Stimulated activated naive B cell treated with anti-CD40 and anti-IgM and Interleukin-4, amounts not matched to agents 10 μg/mL and 1 μg/mL and 100 μg/mL, for 72 hours (primary cell): ENCODE results near the gene TAF9.

Experiments
- ATAC-seq, 2 donors: fragments of 150-1000 bp; cut with Tn5 transposase; replicated peaks; 2 replicates each; pipeline ENCODE4 v1.10.0; 2021; ENCODE audit warnings: moderate library complexity in 1 of 2
- DNase-seq: peaks from one replicate; pipeline ENCODE4 v3.0.0; 2021
- H3K27ac Mint-ChIP-seq: one replicate; pipeline ENCODE4 v1.8.0; 2022; ENCODE audit warnings: mild to moderate bottlenecking, mixed read lengths
- H3K27me3 Mint-ChIP-seq, 2 donors: one replicate each; pipeline ENCODE4 v1.8.0; 2022; ENCODE audit warnings: mixed read lengths in 2 of 2
- H3K36me3 Mint-ChIP-seq, 2 donors: one replicate each; pipeline ENCODE4 v1.8.0; 2022; ENCODE audit warnings: mixed read lengths in 2 of 2, mild to moderate bottlenecking in 1 of 2
- H3K4me1 Mint-ChIP-seq, 2 donors: one replicate each; pipeline ENCODE4 v1.8.0; 2022; ENCODE audit warnings: mixed read lengths in 2 of 2, mild to moderate bottlenecking in 1 of 2
- H3K4me3 Mint-ChIP-seq, 2 donors: one replicate each; pipeline ENCODE4 v1.8.0; 2022; ENCODE audit warnings: mild to moderate bottlenecking in 2 of 2, mixed read lengths in 2 of 2, moderate library complexity in 1 of 2
- H3K9me3 Mint-ChIP-seq, 2 donors: one replicate each; pipeline ENCODE4 v1.8.0; 2022; ENCODE audit warnings: mixed read lengths in 2 of 2, mild to moderate bottlenecking in 1 of 2

TAF9 gene

GRCh38 chr5:69326365-69326764 lies 43.0 kb downstream of the TAF9 start:
- Mint-ChIP-seq H3K9me3 (no peaks in the 10 kb centered on the region), H3K36me3 (peaks cover 3 to 9% of the 10 kb centered on the region in 2 donors), H3K27me3 (no peaks in the 10 kb centered on the region), H3K4me3 (no peak overlapping the region), H3K27ac (no peak overlapping the region), H3K4me1 (no peaks in the 10 kb centered on the region)
- ATAC-seq (no peak), DNase-seq (no peak)

DNA sequence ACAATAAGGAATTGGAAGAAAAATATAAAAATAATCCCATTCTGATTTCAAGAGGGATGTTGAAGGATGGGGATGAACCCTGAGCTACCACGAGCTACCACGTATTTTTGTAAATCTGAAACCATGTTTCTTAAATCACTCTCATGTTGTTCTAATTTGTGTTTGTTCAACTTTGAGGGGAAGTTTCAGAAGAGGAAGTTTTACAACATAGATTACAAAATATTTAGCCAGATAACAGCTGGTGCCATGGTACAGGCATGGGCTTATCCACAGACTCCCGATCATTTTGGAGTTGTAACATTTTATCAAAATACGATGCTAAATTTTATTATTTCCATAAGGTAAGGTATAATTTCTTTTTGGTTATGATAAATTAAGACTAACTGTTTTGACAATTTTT lies 51.9 kb downstream of the TAF9 start:
- no peak for ATAC-seq
- no peak for DNase-seq
- no peak overlapping the region for H3K27ac Mint-ChIP-seq
- H3K4me1 Mint-ChIP-seq: no peaks in the 10 kb centered on the region
- peaks cover 11 to 37% of the 10 kb centered on the region in 2 donors for H3K36me3 Mint-ChIP-seq
- H3K9me3 Mint-ChIP-seq: no peaks in the 10 kb centered on the region
- H3K27me3 Mint-ChIP-seq: no peaks in the 10 kb centered on the region
- H3K4me3 Mint-ChIP-seq: no peak overlapping the region

DNA sequence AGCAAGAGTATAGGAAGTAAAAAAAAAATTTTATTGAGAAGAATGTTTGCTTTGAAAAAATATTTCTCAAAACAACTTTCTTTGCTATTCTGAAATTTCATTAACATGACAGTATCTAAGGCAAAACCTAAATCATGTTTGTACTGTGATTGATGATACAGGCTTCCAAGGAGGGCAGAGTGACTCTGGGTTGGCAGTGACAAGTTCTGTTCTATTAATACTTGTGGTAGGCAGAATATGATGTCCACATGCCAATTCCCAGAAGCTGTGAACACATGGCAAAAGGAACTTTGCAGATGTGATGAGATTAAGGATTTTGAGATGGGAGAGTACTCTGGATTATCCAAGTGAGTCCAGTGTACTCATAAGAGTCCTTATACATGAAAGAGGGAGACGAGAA lies 53.3 kb downstream of the TAF9 start:
- Mint-ChIP-seq H3K36me3 (peaks cover 15 to 42% of the 10 kb centered on the region in 2 donors), H3K27ac (no peak overlapping the region), H3K4me3 (no peak overlapping the region), H3K9me3 (no peaks in the 10 kb centered on the region), H3K4me1 (no peaks in the 10 kb centered on the region), H3K27me3 (no peaks in the 10 kb centered on the region)
- DNase-seq: no peak
- ATAC-seq: no peak
